ENCODE results near the gene YJU2.

- TF ChIP-seq EP300 (IDR thresholded peaks at IDR 0.05) (no peak), CTCF (IDR thresholded peaks at IDR 0.05) (no peak)
These were observed 58.8 kb downstream of the YJU2 start for GRCh38 chr19:4305659-4306058.
